Effector memory CD4-positive, alpha-beta T cell (primary cell): ENCODE results near the gene ME1.

ENCODE experiments used
- DNase-seq, 3 donors: peaks; one replicate each; pipeline ENCODE4 v3.0.0-alpha.2; 2020
- H3K27ac ChIP-seq: 2 replicates; pipeline ENCODE4 v1.7.0; 2013; ENCODE audit warnings: mild to moderate bottlenecking, low read length, moderate library complexity; ENCODE audit not compliant: insufficient read depth, poor library complexity, severe bottlenecking
- H3K27me3 ChIP-seq: replicated peaks from 2 replicates; pipeline ENCODE4 v1.7.0; 2013; ENCODE audit warnings: mild to moderate bottlenecking, low read length; ENCODE audit not compliant: insufficient read depth, control insufficient read depth, poor library complexity, severe bottlenecking
- H3K36me3 ChIP-seq: 2 replicates; pipeline ENCODE4 v1.7.0; 2013; ENCODE audit warnings: mild to moderate bottlenecking, low read length, moderate library complexity; ENCODE audit not compliant: control insufficient read depth, insufficient read depth
- H3K4me1 ChIP-seq: 2 replicates; pipeline ENCODE4 v1.7.0; 2013; ENCODE audit warnings: low read length, mild to moderate bottlenecking; ENCODE audit not compliant: control insufficient read depth, insufficient read depth, poor library complexity, severe bottlenecking
- H3K4me3 ChIP-seq: 2 replicates; pipeline ENCODE4 v1.7.0; 2013; ENCODE audit warnings: low read length, low read depth, mild to moderate bottlenecking; ENCODE audit not compliant: insufficient read depth, poor library complexity, severe bottlenecking
- H3K9me3 ChIP-seq: 2 replicates; pipeline ENCODE4 v1.7.0; 2013; ENCODE audit warnings: mild to moderate bottlenecking, low read length, moderate library complexity; ENCODE audit not compliant: control insufficient read depth

ME1 gene

GRCh38 chr6:83247471-83247870 lies 183.4 kb downstream of the ME1 start:
- Histone ChIP-seq H3K36me3 (no peaks in the 10 kb centered on the region), H3K4me3 (no peak overlapping the region), H3K27me3 (no peaks in the 10 kb centered on the region), H3K4me1 (no peaks in the 10 kb centered on the region), H3K9me3 (no peaks in the 10 kb centered on the region), H3K27ac (no peak overlapping the region)
- DNase-seq = no peak

GRCh38 chr6:83231146-83231545 lies 199.7 kb downstream of the ME1 start:
- Histone ChIP-seq H3K27me3 (no peaks in the 10 kb centered on the region), H3K27ac (no peak overlapping the region), H3K9me3 (no peaks in the 10 kb centered on the region), H3K4me1 (no peaks in the 10 kb centered on the region), H3K36me3 (no peaks in the 10 kb centered on the region), H3K4me3 (no peak overlapping the region)
- DNase-seq = no peak

GRCh38 chr6:83226517-83226916 lies 204.3 kb downstream of the ME1 start:
- no peaks in the 10 kb centered on the region for H3K4me1 ChIP-seq
- no peak overlapping the region for H3K4me3 ChIP-seq
- DNase-seq = no peak
- H3K36me3 ChIP-seq = no peaks in the 10 kb centered on the region
- no peaks in the 10 kb centered on the region for H3K27me3 ChIP-seq
- no peaks in the 10 kb centered on the region for H3K9me3 ChIP-seq
- H3K27ac ChIP-seq = no peak overlapping the region

- Histone ChIP-seq H3K27me3 (no peaks in the 10 kb centered on the region), H3K9me3 (no peaks in the 10 kb centered on the region), H3K4me3 (no peak overlapping the region), H3K36me3 (no peaks in the 10 kb centered on the region), H3K4me1 (no peaks in the 10 kb centered on the region), H3K27ac (no peak overlapping the region)
- no peak for DNase-seq
These were observed 208.9 kb downstream of the ME1 start for GRCh38 chr6:83221889-83222479.

- Histone ChIP-seq H3K9me3 (no peaks in the 10 kb centered on the region), H3K4me3 (no peak overlapping the region), H3K27ac (no peak overlapping the region), H3K27me3 (no peaks in the 10 kb centered on the region), H3K4me1 (no peaks in the 10 kb centered on the region), H3K36me3 (no peaks in the 10 kb centered on the region)
- no peak for DNase-seq
These were observed 209.6 kb downstream of the ME1 start for GRCh38 chr6:83221276-83221675.

- Histone ChIP-seq H3K36me3 (no peaks in the 10 kb centered on the region), H3K4me3 (no peak overlapping the region), H3K4me1 (no peaks in the 10 kb centered on the region), H3K27me3 (no peaks in the 10 kb centered on the region), H3K9me3 (no peaks in the 10 kb centered on the region), H3K27ac (no peak overlapping the region)
- DNase-seq = no peak
These were observed 210.7 kb downstream of the ME1 start for GRCh38 chr6:83220121-83220520.

- no peak overlapping the region for H3K27ac ChIP-seq
- H3K4me1 ChIP-seq = no peaks in the 10 kb centered on the region
- H3K36me3 ChIP-seq = no peaks in the 10 kb centered on the region
- no peak overlapping the region for H3K4me3 ChIP-seq
- H3K9me3 ChIP-seq = no peaks in the 10 kb centered on the region
- no peaks in the 10 kb centered on the region for H3K27me3 ChIP-seq
- DNase-seq = no peak
These were observed 212.2 kb downstream of the ME1 start for GRCh38 chr6:83218646-83219045.

GRCh38 chr6:83216806-83217205 lies 214.0 kb downstream of the ME1 start:
- DNase-seq = no peak
- no peaks in the 10 kb centered on the region for H3K36me3 ChIP-seq
- no peak overlapping the region for H3K27ac ChIP-seq
- no peaks in the 10 kb centered on the region for H3K4me1 ChIP-seq
- H3K27me3 ChIP-seq = no peaks in the 10 kb centered on the region
- H3K9me3 ChIP-seq = no peaks in the 10 kb centered on the region
- no peak overlapping the region for H3K4me3 ChIP-seq

- H3K4me3 ChIP-seq = no peak overlapping the region
- no peaks in the 10 kb centered on the region for H3K4me1 ChIP-seq
- no peaks in the 10 kb centered on the region for H3K27me3 ChIP-seq
- no peaks in the 10 kb centered on the region for H3K36me3 ChIP-seq
- DNase-seq = peak in 2 of 3 donors; percentile 5 to 26
- no peak overlapping the region for H3K27ac ChIP-seq
- H3K9me3 ChIP-seq = no peaks in the 10 kb centered on the region
These were observed 215.5 kb downstream of the ME1 start for GRCh38 chr6:83215131-83216047.

- DNase-seq = no peak
- no peaks in the 10 kb centered on the region for H3K36me3 ChIP-seq
- no peaks in the 10 kb centered on the region for H3K4me1 ChIP-seq
These were observed 228.8 kb downstream of the ME1 start for GRCh38 chr6:83202031-83202430.

More at GRCh38 chr6:83202031-83202430, 228.8 kb downstream of the ME1 start:
- Histone ChIP-seq H3K4me3 (no peak overlapping the region), H3K27me3 (no peaks in the 10 kb centered on the region), H3K27ac (no peak overlapping the region), H3K9me3 (no peaks in the 10 kb centered on the region)
